HepG2 (cell line): ENCODE results near the gene H2AZ1. TPM values are rescaled to one million over a fixed set of nuclear protein-coding genes. Genes with fewer than 3 reads are reported as not detected.

Experiments
- AGO1 ChIP-seq: fragments of 200-400 bp; formaldehyde crosslinking; IDR thresholded peaks from 2 replicates; pipeline ENCODE4 v1.6.1; 2017; ENCODE audit warnings: mild to moderate bottlenecking, low read depth, low read length, moderate library complexity; ENCODE audit not compliant: poor library complexity, severe bottlenecking
- BORCS8-MEF2B ChIP-seq: sonication (generic); formaldehyde crosslinking; IDR thresholded peaks from 2 replicates; pipeline ENCODE4 v1.8.0; 2022; ENCODE audit warnings: mild to moderate bottlenecking, missing genetic modification reagents
- FOXA3 ChIP-seq: IDR thresholded peaks from 2 replicates; pipeline ENCODE4 v1.6.1; 2016; ENCODE audit warnings: missing genetic modification reagents, missing compliant biosample characterization
- FOXO1 ChIP-seq: sonication (generic); formaldehyde crosslinking; IDR thresholded peaks from 2 replicates; pipeline ENCODE4 v1.4.0; 2020; ENCODE audit warnings: missing genetic modification reagents
- KMT2A ChIP-seq: sonication (generic); formaldehyde crosslinking; IDR thresholded peaks from 2 replicates; pipeline ENCODE4 v1.4.0; 2020; ENCODE audit warnings: missing genetic modification reagents
- NR2C2 ChIP-seq: sonication (generic); formaldehyde crosslinking; IDR thresholded peaks from 2 replicates; pipeline ENCODE4 v1.4.0; 2020; ENCODE audit warnings: missing genetic modification reagents, mild to moderate bottlenecking, moderate library complexity, borderline replicate concordance
- POLR2AphosphoS2 ChIP-seq: IDR thresholded peaks from 2 replicates; pipeline ENCODE4 v1.6.1; 2011; ENCODE audit warnings: low read depth, low read length, improper control_type of control experiment
- REL ChIP-seq: sonication (generic); formaldehyde crosslinking; conservative IDR thresholded peaks from 2 replicates; pipeline ENCODE4 v1.8.0; 2022; ENCODE audit warnings: mild to moderate bottlenecking, missing genetic modification reagents, moderate library complexity
- SETDB1 ChIP-seq: sonication (generic); formaldehyde crosslinking; IDR thresholded peaks from 2 replicates; pipeline ENCODE4 v1.5.1; 2020; ENCODE audit warnings: missing genetic modification reagents, mild to moderate bottlenecking, borderline replicate concordance
- SP4 ChIP-seq: sonication (generic); formaldehyde crosslinking; IDR thresholded peaks from 2 replicates; pipeline ENCODE4 v1.8.1; 2023; ENCODE audit warnings: mild to moderate bottlenecking, missing genetic modification reagents
- THRA ChIP-seq: sonication (generic); formaldehyde crosslinking; IDR thresholded peaks from 2 replicates; pipeline ENCODE4 v1.4.0; 2020; ENCODE audit warnings: missing genetic modification reagents, borderline replicate concordance
- ZBTB20 ChIP-seq: sonication (generic); formaldehyde crosslinking; IDR thresholded peaks from 2 replicates; pipeline ENCODE4 v1.8.1; 2023; ENCODE audit warnings: missing genetic modification reagents, low read depth, mild to moderate bottlenecking, borderline replicate concordance
- ZNF225 ChIP-seq: sonication (generic); formaldehyde crosslinking; IDR thresholded peaks from 2 replicates; pipeline ENCODE4 v1.4.0; 2020; ENCODE audit warnings: mild to moderate bottlenecking, missing genetic modification reagents
- ZNF230 ChIP-seq: sonication (generic); formaldehyde crosslinking; IDR thresholded peaks from 2 replicates; pipeline ENCODE4 v1.4.0; 2020; ENCODE audit warnings: mild to moderate bottlenecking, missing genetic modification reagents
- ZNF3 ChIP-seq: IDR thresholded peaks from 2 replicates; pipeline ENCODE4 v1.7.0; 2017; ENCODE audit warnings: inconsistent platforms
- ZNF317 ChIP-seq: sonication (generic); formaldehyde crosslinking; IDR thresholded peaks from 2 replicates; pipeline ENCODE4 v1.5.0; 2020; ENCODE audit warnings: mild to moderate bottlenecking, missing genetic modification reagents
- ZNF670 ChIP-seq: sonication (generic); formaldehyde crosslinking; IDR thresholded peaks from 2 replicates; pipeline ENCODE4 v1.8.0; 2022; ENCODE audit warnings: mild to moderate bottlenecking, missing genetic modification reagents, borderline replicate concordance
- ZNF713 ChIP-seq: sonication (generic); formaldehyde crosslinking; IDR thresholded peaks from 2 replicates; pipeline ENCODE4 v1.4.0; 2020; ENCODE audit warnings: mild to moderate bottlenecking, missing genetic modification reagents
- polyA plus RNA-seq, 8 experiments: library from polyadenylated mRNA; depleted of rRNA in 3 of 8; stranded (reverse) in 7 of 8; unstranded in 1 of 8; fragments of >200 nt; fragmentation: Illumina TruSeq in 4 of 8; extraction: Trizol in 4 of 8; gene quantifications; 2 replicates each; pipeline versions ENCODE4 v1.2.1 to v1.2.3, GENCODE V29; 2011 to 2016; ENCODE audit warnings: low read depth in 4 of 8, missing spikeins in 1 of 8, mixed read lengths in 1 of 8; ENCODE audit not compliant: insufficient read depth in 1 of 8
- total RNA-seq, 5 experiments: library from RNA; depleted of rRNA; stranded (reverse); fragments of >200 nt; fragmentation: Illumina TruSeq; extraction: Trizol; gene quantifications; 2 replicates each; pipeline ENCODE4 v1.2.3, GENCODE V29; 2016; ENCODE audit warnings: low read depth in 1 of 5
- TF ChIP-seq, protein P1 (sequence below): IDR thresholded peaks from 2 replicates; pipeline ENCODE4 v1.6.1; 2012; ENCODE audit warnings: low read length, improper control_type of control experiment
- TF ChIP-seq, protein P2 (sequence below): IDR thresholded peaks from 2 replicates; pipeline ENCODE4 v1.6.1; 2016; ENCODE audit warnings: missing biosample characterization, missing genetic modification reagents, low read depth
- TF ChIP-seq, protein P3 (sequence below): sonication (generic); formaldehyde crosslinking; IDR thresholded peaks from 2 replicates; pipeline ENCODE4 v1.8.1; 2023; ENCODE audit warnings: mild to moderate bottlenecking, missing genetic modification reagents

The H2AZ1 gene
- total and polyA plus RNA-seq, 2 of the 13 experiments (the other 11 are each of a cell fraction or from before 2014, with no cell fraction given) = 301 to 574 TPM

DNA sequence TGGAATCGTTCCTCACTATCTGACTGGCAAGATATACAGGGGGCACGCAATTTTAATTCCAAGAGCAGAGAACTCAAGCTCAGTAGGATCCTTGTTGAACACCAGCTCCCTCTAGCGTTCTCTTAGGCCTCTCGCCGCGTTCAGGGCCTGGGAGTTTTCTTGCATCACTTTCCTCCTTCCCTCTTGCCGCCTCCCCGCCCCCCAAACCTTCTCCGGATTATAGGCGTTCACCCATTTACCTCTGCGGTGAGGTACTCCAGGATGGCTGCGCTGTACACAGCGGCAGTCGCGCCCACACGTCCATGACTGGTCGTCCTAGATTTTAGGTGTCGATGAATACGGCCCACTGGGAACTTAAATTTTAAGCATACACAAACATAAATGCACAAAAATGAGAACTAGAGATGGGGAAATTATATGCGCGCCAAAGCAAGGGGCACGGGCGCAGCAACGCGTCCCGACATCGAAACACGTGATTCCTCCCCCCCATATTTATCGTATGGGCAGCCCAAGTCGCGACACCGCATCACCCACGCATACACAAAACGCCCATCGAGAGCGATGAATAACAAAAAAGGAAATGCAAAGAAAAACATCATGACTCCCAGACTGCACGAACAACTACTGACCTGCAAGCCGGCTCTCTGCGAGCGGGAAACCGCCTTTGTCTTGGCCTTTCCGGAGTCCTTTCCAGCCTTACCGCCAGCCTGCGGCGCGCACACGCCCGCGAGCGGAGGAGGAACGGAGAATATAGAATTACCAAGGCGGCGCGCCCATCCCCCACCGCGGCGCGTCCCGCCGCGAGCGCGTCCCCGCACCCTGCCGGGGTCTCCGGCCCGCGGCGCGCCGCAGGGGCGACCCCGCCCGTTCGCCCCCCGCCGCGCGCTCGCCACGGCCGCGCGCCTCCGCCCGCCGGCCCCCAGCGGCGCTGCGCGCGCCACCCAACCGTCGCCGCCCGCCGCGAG is 759 bp downstream of the H2AZ1 start (continued):
- TF ChIP-seq THRA (CRISPR knock-in tag) (0 out of 2 replicates have a peak, but pooled peaks have one; percentile 25), ZNF670 (CRISPR knock-in tag) (no peak), ZNF225 (CRISPR knock-in tag) (no peak; the same call in 1 of the 2 replicates), ZNF713 (CRISPR knock-in tag) (0 out of 2 replicates have a peak, but pooled peaks have one; percentile 27), ZBTB20 (CRISPR knock-in tag) (peak; percentile 48; the same call in 1 of the 2 replicates), NR2C2 (CRISPR knock-in tag) (peak; percentile 74; the same call in 1 of the 2 replicates), AGO1 (peak; percentile 58), FOXA3 (CRISPR knock-in tag) (peak; percentile 27; the same call in 1 of the 2 replicates), ZNF3 (CRISPR knock-in tag) (no peak), ZNF230 (CRISPR knock-in tag) (no peak), ZNF317 (CRISPR knock-in tag) (no peak), SP4 (0 out of 2 replicates have a peak, but pooled peaks have one; percentile 11), BORCS8-MEF2B (no peak), REL (CRISPR knock-in tag) (no peak), KMT2A (CRISPR knock-in tag) (peak; percentile 74; the same call in 1 of the 2 replicates), FOXO1 (no peak), POLR2AphosphoS2 (no peak), SETDB1 (CRISPR knock-in tag) (no peak)
- TF ChIP-seq, protein P1, sequence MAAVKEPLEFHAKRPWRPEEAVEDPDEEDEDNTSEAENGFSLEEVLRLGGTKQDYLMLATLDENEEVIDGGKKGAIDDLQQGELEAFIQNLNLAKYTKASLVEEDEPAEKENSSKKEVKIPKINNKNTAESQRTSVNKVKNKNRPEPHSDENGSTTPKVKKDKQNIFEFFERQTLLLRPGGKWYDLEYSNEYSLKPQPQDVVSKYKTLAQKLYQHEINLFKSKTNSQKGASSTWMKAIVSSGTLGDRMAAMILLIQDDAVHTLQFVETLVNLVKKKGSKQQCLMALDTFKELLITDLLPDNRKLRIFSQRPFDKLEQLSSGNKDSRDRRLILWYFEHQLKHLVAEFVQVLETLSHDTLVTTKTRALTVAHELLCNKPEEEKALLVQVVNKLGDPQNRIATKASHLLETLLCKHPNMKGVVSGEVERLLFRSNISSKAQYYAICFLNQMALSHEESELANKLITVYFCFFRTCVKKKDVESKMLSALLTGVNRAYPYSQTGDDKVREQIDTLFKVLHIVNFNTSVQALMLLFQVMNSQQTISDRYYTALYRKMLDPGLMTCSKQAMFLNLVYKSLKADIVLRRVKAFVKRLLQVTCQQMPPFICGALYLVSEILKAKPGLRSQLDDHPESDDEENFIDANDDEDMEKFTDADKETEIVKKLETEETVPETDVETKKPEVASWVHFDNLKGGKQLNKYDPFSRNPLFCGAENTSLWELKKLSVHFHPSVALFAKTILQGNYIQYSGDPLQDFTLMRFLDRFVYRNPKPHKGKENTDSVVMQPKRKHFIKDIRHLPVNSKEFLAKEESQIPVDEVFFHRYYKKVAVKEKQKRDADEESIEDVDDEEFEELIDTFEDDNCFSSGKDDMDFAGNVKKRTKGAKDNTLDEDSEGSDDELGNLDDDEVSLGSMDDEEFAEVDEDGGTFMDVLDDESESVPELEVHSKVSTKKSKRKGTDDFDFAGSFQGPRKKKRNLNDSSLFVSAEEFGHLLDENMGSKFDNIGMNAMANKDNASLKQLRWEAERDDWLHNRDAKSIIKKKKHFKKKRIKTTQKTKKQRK = no peak
- TF ChIP-seq, protein P2, sequence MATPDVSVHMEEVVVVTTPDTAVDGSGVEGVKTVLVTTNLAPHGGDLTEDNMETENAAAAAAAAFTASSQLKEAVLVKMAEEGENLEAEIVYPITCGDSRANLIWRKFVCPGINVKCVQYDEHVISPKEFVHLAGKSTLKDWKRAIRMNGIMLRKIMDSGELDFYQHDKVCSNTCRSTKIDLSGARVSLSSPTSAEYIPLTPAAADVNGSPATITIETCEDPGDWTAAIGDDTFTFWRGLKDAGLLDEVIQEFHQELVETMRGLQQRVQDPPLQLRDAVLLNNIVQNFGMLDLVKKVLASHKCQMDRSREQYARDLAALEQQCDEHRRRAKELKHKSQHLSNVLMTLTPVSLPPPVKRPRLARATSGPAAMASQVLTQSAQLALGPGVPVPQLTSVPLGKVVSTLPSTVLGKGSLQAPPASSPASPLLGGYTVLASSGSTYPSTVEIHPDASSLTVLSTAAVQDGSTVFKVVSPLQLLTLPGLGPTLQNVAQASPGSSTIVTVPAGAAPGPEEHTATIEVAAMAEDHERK (CRISPR knock-in tag) = no peak
- TF ChIP-seq, protein P3, sequence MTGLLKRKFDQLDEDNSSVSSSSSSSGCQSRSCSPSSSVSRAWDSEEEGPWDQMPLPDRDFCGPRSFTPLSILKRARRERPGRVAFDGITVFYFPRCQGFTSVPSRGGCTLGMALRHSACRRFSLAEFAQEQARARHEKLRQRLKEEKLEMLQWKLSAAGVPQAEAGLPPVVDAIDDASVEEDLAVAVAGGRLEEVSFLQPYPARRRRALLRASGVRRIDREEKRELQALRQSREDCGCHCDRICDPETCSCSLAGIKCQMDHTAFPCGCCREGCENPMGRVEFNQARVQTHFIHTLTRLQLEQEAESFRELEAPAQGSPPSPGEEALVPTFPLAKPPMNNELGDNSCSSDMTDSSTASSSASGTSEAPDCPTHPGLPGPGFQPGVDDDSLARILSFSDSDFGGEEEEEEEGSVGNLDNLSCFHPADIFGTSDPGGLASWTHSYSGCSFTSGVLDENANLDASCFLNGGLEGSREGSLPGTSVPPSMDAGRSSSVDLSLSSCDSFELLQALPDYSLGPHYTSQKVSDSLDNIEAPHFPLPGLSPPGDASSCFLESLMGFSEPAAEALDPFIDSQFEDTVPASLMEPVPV (CRISPR knock-in tag) = peak; percentile 16; the same call in 1 of the 2 replicates
